GM23338 (cell line): Measurements from ENCODE around the gene ELAPOR1. TPM values are rescaled to one million over a fixed set of nuclear protein-coding genes. Genes with fewer than 3 reads are reported as not detected.

Experiments used
- ATAC-seq: fragments of 200-7000 bp; cut with Tn5 transposase; 3 replicates; pipeline ENCODE4 v1.9.1; 2020
- DNase-seq: peaks from one replicate; pipeline ENCODE4 v3.0.0-alpha.2; 2015; ENCODE audit warnings: low spot score
- H2AFZ ChIP-seq: fragments of 200-600 bp; sonication (generic); 2 replicates; pipeline ENCODE4 v1.8.0; 2016; ENCODE audit warnings: antibody characterized with exemption, mild to moderate bottlenecking, moderate library complexity
- H3F3A ChIP-seq: fragments of 200-600 bp; sonication (generic); replicated peaks from 2 replicates; pipeline ENCODE4 v1.8.0; 2017; ENCODE audit warnings: antibody characterized with exemption, mixed run types, low read depth
- H3K27ac ChIP-seq: fragments of 200-600 bp; sonication (generic); 2 replicates; pipeline ENCODE4 v1.6.1; 2016; ENCODE audit warnings: low read depth
- H3K27me3 ChIP-seq: fragments of 200-600 bp; sonication (generic); 2 replicates; pipeline ENCODE4 v1.8.0; 2016; ENCODE audit warnings: mild to moderate bottlenecking, mixed run types, moderate library complexity; ENCODE audit not compliant: insufficient read depth
- H3K36me3 ChIP-seq: fragments of 200-600 bp; sonication (generic); 2 replicates; pipeline ENCODE4 v1.8.0; 2016; ENCODE audit warnings: mild to moderate bottlenecking; ENCODE audit not compliant: insufficient read depth
- H3K4me1 ChIP-seq: fragments of 200-600 bp; sonication (generic); 2 replicates; pipeline ENCODE4 v1.8.0; 2016; ENCODE audit warnings: mild to moderate bottlenecking, moderate library complexity; ENCODE audit not compliant: insufficient read depth
- H3K4me2 ChIP-seq: fragments of 200-600 bp; sonication (generic); 2 replicates; pipeline ENCODE4 v1.7.1; 2017; ENCODE audit warnings: mixed run types
- H3K4me3 ChIP-seq: fragments of 200-600 bp; sonication (generic); 2 replicates; pipeline ENCODE4 v1.6.1; 2016; ENCODE audit warnings: mixed run types
- H3K79me2 ChIP-seq: fragments of 200-600 bp; sonication (generic); replicated peaks from 2 replicates; pipeline ENCODE4 v1.8.0; 2017; ENCODE audit warnings: mild to moderate bottlenecking; ENCODE audit not compliant: insufficient read depth
- H3K9me2 ChIP-seq: fragments of 200-600 bp; sonication (generic); 2 replicates; pipeline ENCODE4 v1.8.0; 2017; ENCODE audit not compliant: insufficient read depth
- H4K20me1 ChIP-seq: fragments of 200-600 bp; sonication (generic); replicated peaks from 2 replicates; pipeline ENCODE4 v1.8.0; 2017; ENCODE audit warnings: mild to moderate bottlenecking; ENCODE audit not compliant: insufficient read depth
- H3K27ac Mint-ChIP-seq: 2 replicates; pipeline ENCODE4 v1.8.0; 2020; ENCODE audit warnings: inconsistent platforms, mild to moderate bottlenecking, moderate library complexity, mixed read lengths
- H3K27me3 Mint-ChIP-seq: 3 replicates; pipeline ENCODE4 v1.8.0; 2022; ENCODE audit warnings: low read depth, mild to moderate bottlenecking, moderate library complexity, mixed read lengths, inconsistent platforms; ENCODE audit not compliant: insufficient read depth, poor library complexity
- H3K36me3 Mint-ChIP-seq: 3 replicates; pipeline ENCODE4 v1.8.0; 2021; ENCODE audit warnings: low read depth, mild to moderate bottlenecking, inconsistent platforms, moderate library complexity, mixed read lengths
- H3K4me1 Mint-ChIP-seq: 3 replicates; pipeline ENCODE4 v1.8.0; 2020; ENCODE audit warnings: mild to moderate bottlenecking, inconsistent platforms, mixed read lengths
- H3K4me3 Mint-ChIP-seq: 3 replicates; pipeline ENCODE4 v1.8.0; 2021; ENCODE audit warnings: moderate library complexity, mild to moderate bottlenecking, inconsistent platforms, mixed read lengths
- H3K9me3 Mint-ChIP-seq: 3 replicates; pipeline ENCODE4 v1.8.0; 2020; ENCODE audit warnings: moderate library complexity, mild to moderate bottlenecking, inconsistent platforms, mixed read lengths
- CREB1 ChIP-seq: fragments of 250-450 bp; sonication (Bioruptor Pico); IDR thresholded peaks from 2 replicates; pipeline ENCODE4 v1.5.0; 2020; ENCODE audit warnings: low read depth, mild to moderate bottlenecking, moderate library complexity
- EZH2 ChIP-seq: fragments of 200-600 bp; sonication (generic); IDR thresholded peaks from one replicate; pipeline ENCODE4 v1.8.0; 2017; ENCODE audit warnings: antibody characterized with exemption, mild to moderate bottlenecking, low read depth; ENCODE audit not compliant: unreplicated experiment
- JUNB ChIP-seq: IDR thresholded peaks from one replicate; pipeline ENCODE4 v1.6.1; 2016; ENCODE audit warnings: antibody characterized with exemption; ENCODE audit not compliant: unreplicated experiment
- NANOG ChIP-seq: IDR thresholded peaks from 2 replicates; pipeline ENCODE4 v1.6.1; 2016; ENCODE audit warnings: antibody characterized with exemption, borderline replicate concordance
- ZNF331 ChIP-seq: fragments of 250-450 bp; sonication (Bioruptor Pico); IDR thresholded peaks from 2 replicates; pipeline ENCODE4 v1.5.0; 2020; ENCODE audit warnings: low read depth, mild to moderate bottlenecking, moderate library complexity
- polyA plus RNA-seq: library from polyadenylated mRNA; unstranded; fragments of >200 nt; fragmentation: Nextera tagmentation; extraction: Ambion mirVana; gene quantifications from 2 replicates; pipeline ENCODE4 v1.2.1, GENCODE V29; 2016
- total RNA-seq: library from RNA; depleted of rRNA; stranded (reverse); fragments of >200 nt; shearing (Covaris generic); gene quantifications from 2 replicates; pipeline ENCODE4 v1.2.3, GENCODE V29; 2014
- TF ChIP-seq, protein P1 (sequence below): IDR thresholded peaks from 2 replicates; pipeline ENCODE4 v1.6.1; 2016; ENCODE audit warnings: antibody characterized with exemption
- TF ChIP-seq, protein P2 (sequence below), 2 experiments: fragments of 200-600 bp in 1 of 2; sonication (generic) in 1 of 2; conservative IDR thresholded peaks; 2 replicates each; pipeline versions ENCODE4 v1.5.1 to v1.6.1; 2016 to 2017; ENCODE audit warnings: antibody characterized with exemption in 2 of 2, low read depth in 2 of 2, mild to moderate bottlenecking in 2 of 2, moderate library complexity in 1 of 2

The ELAPOR1 gene
- total and polyA plus RNA-seq, 2 experiments from 2014 or later, result 0.92 to 2.4 TPM

DNA sequence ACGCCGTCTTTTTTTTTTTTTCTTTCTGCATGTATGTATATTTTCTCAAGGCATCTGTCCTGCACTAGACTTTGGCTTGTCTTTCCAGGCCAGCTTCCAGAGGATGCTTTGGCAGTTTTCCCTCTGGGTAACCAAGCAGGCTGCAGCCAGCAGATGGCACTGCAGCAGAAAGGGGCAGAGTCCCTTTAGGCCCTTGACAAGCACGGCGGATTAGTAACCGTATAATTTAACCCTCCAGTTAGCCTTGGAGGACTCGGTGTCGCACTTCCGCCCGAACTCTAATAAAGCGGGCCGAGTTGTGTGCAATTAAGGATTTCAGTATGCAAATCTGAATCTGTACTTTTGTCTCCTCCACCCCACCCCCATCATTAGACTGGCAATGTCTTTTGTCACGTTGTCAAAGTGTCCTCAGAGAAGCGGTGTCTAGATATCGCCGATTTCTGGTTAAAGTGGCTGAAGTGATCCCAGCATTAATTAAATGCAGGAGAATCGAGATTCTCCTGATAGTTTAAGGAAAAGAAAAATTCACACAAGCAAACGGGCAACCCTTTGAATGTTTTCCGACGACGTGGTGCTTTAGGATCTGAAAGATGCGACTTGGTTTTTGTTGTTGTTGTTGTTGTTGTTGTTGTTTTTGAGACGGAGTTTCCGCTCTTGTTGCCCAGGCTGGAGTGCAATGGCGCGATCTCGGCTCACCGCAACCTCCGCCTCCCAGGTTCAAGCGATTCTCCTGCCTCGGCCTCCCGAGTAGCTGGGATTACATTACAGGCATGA lies 24.5 kb upstream of the ELAPOR1 start:
- H3K27me3 Mint-ChIP-seq, result peaks cover 16% of the 10 kb centered on the region
- peak overlapping the region; percentile 95 for H3K4me3 ChIP-seq

DNA sequence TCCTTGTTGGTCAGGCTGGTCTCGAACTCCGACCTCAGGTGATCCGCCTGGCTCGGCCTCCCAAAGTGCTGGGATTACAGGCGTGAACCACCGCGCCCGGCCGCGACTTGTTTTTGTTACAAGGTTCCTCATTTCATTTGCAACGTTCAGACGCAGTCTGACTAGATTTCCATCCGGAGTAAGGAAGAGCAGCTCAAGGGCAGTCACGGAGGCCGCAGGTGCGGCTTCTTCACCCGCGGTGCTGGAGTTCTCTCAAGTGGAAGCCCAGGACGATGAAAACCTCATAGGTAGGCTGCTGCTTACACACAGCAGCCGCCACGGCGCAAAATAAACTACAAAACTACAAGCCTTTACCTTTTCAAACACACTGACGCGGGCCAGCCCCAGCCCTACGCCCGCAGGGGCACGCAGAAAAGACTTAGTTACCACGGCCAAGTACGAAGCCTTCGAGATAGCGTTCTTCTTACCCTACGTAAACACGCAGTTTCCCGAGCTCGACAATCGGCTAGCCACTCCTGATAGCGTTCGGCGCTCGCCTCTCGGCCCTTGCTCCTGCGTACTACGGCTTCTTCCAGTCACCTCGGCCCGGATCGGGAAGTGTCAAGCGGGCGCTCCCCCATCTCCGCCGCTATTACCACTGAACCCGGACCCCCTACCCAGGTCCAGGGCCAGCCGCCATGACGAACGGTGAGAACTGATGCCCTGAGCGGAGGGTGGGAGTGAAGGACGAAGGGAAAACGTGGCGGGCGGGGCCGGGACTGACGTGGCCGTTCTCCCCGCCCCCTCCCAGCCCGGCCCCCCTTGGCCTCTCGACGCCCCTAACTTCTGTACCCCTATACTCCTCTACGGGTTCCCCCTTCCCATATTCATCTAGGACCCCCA lies 23.5 kb upstream of the ELAPOR1 start, which contains the start of gene TMEM167B:
TSS of gene TMEM167B (plus strand) at position 569 of the 882 bp plus-strand sequence. CDS start at position 678, 109 bp downstream.
- Histone ChIP-seq H4K20me1 (no peaks in the 10 kb centered on the region; the same call in 1 of the 2 replicates), H3F3A (peaks cover 8% of the 10 kb centered on the region), H3K9me2 (no peaks in the 10 kb centered on the region), H3K27ac (peak within 1 kb of the TSS; percentile 82), H3K4me1 (peaks cover 14% of the 10 kb centered on the region), H3K4me3 (peak within 1 kb of the TSS; percentile 95), H2AFZ (peak within 1 kb of the TSS; percentile 100), H3K4me2 (peak within 1 kb of the TSS; percentile 94), H3K27me3 (no peaks in the 10 kb centered on the region), H3K36me3 (no peaks in the 10 kb centered on the region), H3K79me2 (peaks cover 21% of the 10 kb centered on the region)
- Mint-ChIP-seq H3K27ac (peak within 1 kb of the TSS; percentile 96), H3K27me3 (peaks cover 16% of the 10 kb centered on the region), H3K4me1 (peaks cover 22% of the 10 kb centered on the region), H3K4me3 (peak within 1 kb of the TSS; percentile 86), H3K36me3 (peaks cover 14% of the 10 kb centered on the region), H3K9me3 (peaks cover 3% of the 10 kb centered on the region; the same call in 1 of the 3 replicates)
- DNase-seq (peak; percentile 98), ATAC-seq (peak; percentile 86)
- TF ChIP-seq NANOG, result no peak
- no peak for TF ChIP-seq JUNB
- TF ChIP-seq, protein P1, sequence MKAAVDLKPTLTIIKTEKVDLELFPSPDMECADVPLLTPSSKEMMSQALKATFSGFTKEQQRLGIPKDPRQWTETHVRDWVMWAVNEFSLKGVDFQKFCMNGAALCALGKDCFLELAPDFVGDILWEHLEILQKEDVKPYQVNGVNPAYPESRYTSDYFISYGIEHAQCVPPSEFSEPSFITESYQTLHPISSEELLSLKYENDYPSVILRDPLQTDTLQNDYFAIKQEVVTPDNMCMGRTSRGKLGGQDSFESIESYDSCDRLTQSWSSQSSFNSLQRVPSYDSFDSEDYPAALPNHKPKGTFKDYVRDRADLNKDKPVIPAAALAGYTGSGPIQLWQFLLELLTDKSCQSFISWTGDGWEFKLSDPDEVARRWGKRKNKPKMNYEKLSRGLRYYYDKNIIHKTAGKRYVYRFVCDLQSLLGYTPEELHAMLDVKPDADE, result peak; percentile 92
- no peak for TF ChIP-seq ZNF331 (CRISPR knock-in tag)
- TF ChIP-seq CREB1 (CRISPR knock-in tag), result peak; percentile 88
- TF ChIP-seq, protein P2, sequence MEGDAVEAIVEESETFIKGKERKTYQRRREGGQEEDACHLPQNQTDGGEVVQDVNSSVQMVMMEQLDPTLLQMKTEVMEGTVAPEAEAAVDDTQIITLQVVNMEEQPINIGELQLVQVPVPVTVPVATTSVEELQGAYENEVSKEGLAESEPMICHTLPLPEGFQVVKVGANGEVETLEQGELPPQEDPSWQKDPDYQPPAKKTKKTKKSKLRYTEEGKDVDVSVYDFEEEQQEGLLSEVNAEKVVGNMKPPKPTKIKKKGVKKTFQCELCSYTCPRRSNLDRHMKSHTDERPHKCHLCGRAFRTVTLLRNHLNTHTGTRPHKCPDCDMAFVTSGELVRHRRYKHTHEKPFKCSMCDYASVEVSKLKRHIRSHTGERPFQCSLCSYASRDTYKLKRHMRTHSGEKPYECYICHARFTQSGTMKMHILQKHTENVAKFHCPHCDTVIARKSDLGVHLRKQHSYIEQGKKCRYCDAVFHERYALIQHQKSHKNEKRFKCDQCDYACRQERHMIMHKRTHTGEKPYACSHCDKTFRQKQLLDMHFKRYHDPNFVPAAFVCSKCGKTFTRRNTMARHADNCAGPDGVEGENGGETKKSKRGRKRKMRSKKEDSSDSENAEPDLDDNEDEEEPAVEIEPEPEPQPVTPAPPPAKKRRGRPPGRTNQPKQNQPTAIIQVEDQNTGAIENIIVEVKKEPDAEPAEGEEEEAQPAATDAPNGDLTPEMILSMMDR (conservative IDR thresholded peaks at IDR 0.05; ENCODE audit: low read depth in 2 of 2), result no peak

More for the DNA sequence above, 24.5 kb upstream of the ELAPOR1 start:
- peak overlapping the region; percentile 94; the same call in 1 of the 2 replicates for H3K27ac Mint-ChIP-seq
- Histone ChIP-seq H3K9me2 (no peaks in the 10 kb centered on the region), H3K36me3 (no peaks in the 10 kb centered on the region), H3K79me2 (peaks cover 21% of the 10 kb centered on the region), H3K4me2 (peak overlapping the region; percentile 94), H3K27ac (peak overlapping the region; percentile 82), H3F3A (peaks cover 8% of the 10 kb centered on the region), H3K27me3 (no peaks in the 10 kb centered on the region), H3K4me1 (peaks cover 14% of the 10 kb centered on the region), H4K20me1 (no peaks in the 10 kb centered on the region; the same call in 1 of the 2 replicates), H2AFZ (no peak overlapping the region)
- TF ChIP-seq EZH2 (no peak), NANOG (no peak), ZNF331 (CRISPR knock-in tag) (no peak)
- TF ChIP-seq, protein P2 (conservative IDR thresholded peaks at IDR 0.05; ENCODE audit: low read depth in 2 of 2), result peak; percentile 90 to 95
- ATAC-seq (peak; percentile 76), DNase-seq (peak; percentile 93)
- peaks cover 3% of the 10 kb centered on the region; the same call in 1 of the 3 replicates for H3K9me3 Mint-ChIP-seq
- peak overlapping the region; percentile 86 for H3K4me3 Mint-ChIP-seq
- H3K4me1 Mint-ChIP-seq, result peaks cover 22% of the 10 kb centered on the region
- peaks cover 9% of the 10 kb centered on the region for H3K36me3 Mint-ChIP-seq
